Measurements from ENCODE around the gene NPIPB8. TPM values are rescaled to one million over a fixed set of nuclear protein-coding genes. Genes with fewer than 3 reads are reported as not detected.
"Not testable (repeated sequence)": the region's sequence is repeated elsewhere in the genome, so short reads cannot be mapped to it uniquely, and the experiment has no call there.

The NPIPB8 gene
- not detected in 2 replicates for total RNA-seq

DNA sequence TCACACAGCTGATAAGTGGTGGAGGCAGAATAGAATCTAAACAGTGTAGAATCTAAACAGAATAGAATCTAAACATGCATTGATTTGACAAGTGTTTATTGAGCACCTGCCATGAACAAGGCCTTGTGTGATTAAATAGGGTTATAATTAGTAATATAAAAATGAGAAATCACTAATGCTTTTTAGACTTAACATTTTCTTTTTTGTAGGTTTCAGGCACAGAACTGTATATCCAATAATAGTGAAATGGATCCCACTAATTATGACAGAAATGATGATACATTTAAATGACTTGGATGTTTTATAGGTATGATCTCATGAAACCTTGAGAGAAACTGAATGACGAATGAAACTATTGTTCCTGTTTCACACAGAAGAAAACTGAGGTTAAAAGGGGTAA is at the start of gene NPIPB8:
Gene NPIPB8, plus strand, starts transcription at position 301 of the 400 bp plus-strand sequence. CDS start 296 bp downstream, outside the sequence.
- H3K36me3 ChIP-seq (ENCODE audit: control insufficient read depth, insufficient read depth, low read length); H3K4me3 ChIP-seq (ENCODE audit: low read depth, low read length); FAIRE-seq; DNase-seq (ENCODE audit: low read depth); H3K27me3 ChIP-seq (ENCODE audit: control insufficient read depth, insufficient read depth, low read length): not testable (repeated sequence)

DNA sequence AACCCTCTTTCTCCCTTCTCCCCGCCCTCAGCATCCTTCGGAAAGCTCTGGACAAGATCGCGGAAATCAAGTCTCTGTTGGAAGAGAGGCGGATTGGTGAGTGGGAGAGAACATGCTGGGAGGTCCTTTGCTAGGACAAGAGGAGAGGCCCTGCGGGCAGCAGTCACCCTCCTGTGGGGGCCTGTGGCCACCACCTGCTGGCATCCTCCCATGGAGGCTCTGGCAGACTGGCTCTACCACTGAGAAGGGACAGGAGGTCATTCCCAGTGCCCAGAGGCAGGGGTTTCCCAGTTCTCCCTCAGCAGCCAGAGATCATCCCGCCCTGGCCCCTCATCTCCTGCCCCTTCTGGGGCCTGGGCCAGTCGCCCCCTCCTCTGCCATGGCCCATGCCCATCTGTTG is 48.8 kb upstream of the NPIPB8 start:
- Histone ChIP-seq H3K36me3 (ENCODE audit: control insufficient read depth, insufficient read depth, low read length) (peaks cover 6% of the 10 kb centered on the region), H3K27me3 (ENCODE audit: control insufficient read depth, insufficient read depth, low read length) (no peaks in the 10 kb centered on the region), H3K4me3 (ENCODE audit: low read depth, low read length) (no peak overlapping the region)
- TF ChIP-seq, protein P1, sequence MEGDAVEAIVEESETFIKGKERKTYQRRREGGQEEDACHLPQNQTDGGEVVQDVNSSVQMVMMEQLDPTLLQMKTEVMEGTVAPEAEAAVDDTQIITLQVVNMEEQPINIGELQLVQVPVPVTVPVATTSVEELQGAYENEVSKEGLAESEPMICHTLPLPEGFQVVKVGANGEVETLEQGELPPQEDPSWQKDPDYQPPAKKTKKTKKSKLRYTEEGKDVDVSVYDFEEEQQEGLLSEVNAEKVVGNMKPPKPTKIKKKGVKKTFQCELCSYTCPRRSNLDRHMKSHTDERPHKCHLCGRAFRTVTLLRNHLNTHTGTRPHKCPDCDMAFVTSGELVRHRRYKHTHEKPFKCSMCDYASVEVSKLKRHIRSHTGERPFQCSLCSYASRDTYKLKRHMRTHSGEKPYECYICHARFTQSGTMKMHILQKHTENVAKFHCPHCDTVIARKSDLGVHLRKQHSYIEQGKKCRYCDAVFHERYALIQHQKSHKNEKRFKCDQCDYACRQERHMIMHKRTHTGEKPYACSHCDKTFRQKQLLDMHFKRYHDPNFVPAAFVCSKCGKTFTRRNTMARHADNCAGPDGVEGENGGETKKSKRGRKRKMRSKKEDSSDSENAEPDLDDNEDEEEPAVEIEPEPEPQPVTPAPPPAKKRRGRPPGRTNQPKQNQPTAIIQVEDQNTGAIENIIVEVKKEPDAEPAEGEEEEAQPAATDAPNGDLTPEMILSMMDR (IDR thresholded peaks at IDR 0.05; ENCODE audit: insufficient read depth, low read length, severe bottlenecking): no peak
- DNase-seq (ENCODE audit: low read depth): no peak
- no peak for FAIRE-seq

DNA sequence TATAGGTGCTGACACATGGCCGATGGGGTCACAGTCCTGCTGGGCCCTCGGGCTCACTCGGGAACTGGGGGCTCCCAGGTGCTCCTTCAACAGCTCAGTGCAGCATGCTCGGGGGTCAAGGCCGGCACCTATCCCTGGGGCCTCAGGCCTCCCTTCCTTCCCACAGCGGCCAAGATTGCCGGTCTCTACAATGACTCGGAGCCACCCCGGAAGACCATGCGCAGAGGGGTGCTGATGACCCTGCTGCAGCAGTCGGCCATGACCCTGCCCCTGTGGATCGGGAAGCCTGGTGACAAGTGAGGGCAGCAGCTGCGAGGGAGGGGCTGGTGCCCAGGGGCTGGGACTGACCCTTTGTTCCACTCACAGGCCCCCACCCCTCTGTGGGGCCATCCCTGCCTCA is 47.9 kb upstream of the NPIPB8 start:
- DNase-seq (ENCODE audit: low read depth): no peak
- Histone ChIP-seq H3K36me3 (ENCODE audit: control insufficient read depth, insufficient read depth, low read length) (peaks cover 6% of the 10 kb centered on the region), H3K27me3 (ENCODE audit: control insufficient read depth, insufficient read depth, low read length) (no peaks in the 10 kb centered on the region), H3K4me3 (ENCODE audit: low read depth, low read length) (no peak overlapping the region)
- FAIRE-seq: no peak
- TF ChIP-seq, protein P1 (IDR thresholded peaks at IDR 0.05; ENCODE audit: insufficient read depth, low read length, severe bottlenecking): no peak

DNA sequence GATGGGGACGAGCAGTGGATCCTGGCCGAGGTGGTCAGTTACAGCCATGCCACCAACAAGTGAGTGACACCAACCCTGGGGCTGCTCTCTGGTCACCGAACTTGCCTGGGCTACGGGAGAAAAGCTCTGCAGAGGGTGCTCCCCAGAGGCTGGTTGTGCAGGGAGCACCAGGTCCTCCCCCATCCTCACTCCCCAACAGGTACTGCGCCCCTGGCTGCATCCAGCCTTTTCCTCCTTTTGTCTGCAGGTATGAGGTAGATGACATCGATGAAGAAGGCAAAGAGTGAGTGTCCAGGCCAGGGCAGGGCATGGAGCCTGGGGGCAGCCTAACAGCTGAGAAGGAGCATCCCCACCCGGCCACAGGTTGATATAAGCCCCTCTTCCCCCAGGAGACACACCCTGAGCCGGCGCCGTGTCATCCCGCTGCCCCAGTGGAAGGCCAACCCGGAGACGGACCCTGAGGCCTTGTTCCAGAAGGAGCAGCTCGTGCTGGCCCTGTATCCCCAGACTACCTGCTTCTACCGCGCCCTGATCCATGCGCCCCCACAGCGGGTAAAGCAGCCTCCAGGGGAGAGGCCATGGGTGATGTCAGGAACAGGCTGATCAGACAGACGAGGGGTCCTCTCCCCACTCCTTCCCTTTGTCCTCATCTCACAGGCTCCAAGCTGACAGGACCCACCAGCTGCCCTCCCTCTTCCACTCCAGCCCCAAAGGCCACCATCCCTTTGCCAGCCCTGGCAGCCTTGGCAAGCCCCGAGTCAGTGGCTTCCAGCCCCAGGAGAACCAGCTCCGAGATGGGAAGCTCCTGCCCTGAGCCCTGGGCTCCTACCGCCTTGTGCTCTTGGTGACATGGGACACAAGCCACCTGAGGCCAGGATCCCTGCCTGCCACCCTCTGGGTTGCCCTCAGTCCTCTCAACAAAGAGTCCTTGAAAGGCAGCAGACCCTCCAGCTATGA is 47.2 kb upstream of the NPIPB8 start:
- no peak for DNase-seq (ENCODE audit: low read depth)
- TF ChIP-seq, protein P1 (IDR thresholded peaks at IDR 0.05; ENCODE audit: insufficient read depth, low read length, severe bottlenecking): no peak
- Histone ChIP-seq H3K4me3 (ENCODE audit: low read depth, low read length) (no peak overlapping the region), H3K36me3 (ENCODE audit: control insufficient read depth, insufficient read depth, low read length) (peaks cover 6% of the 10 kb centered on the region), H3K27me3 (ENCODE audit: control insufficient read depth, insufficient read depth, low read length) (no peaks in the 10 kb centered on the region)
- no peak for FAIRE-seq

DNA sequence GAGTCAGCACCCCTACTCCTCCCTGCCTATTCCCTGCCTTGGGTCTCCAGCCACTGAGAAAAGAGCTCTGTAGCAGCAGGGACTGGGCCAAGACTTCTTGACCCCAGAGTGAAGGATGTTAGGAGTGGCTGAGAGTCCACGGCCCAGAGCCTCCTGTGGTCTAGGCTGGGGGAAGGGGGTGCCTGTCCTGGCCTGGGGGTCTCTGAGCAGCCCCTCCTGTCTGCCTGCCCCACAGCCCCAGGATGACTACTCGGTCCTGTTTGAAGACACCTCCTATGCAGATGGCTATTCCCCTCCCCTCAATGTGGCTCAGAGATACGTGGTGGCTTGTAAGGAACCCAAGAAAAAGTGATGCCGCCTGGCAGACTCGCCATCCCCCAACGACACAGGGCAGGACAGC is 46.5 kb upstream of the NPIPB8 start:
- FAIRE-seq (no peak), DNase-seq (ENCODE audit: low read depth) (no peak)
- no peak overlapping the region for H3K4me3 ChIP-seq (ENCODE audit: low read depth, low read length)
- TF ChIP-seq, protein P1 (IDR thresholded peaks at IDR 0.05; ENCODE audit: insufficient read depth, low read length, severe bottlenecking): no peak
- peaks cover 6% of the 10 kb centered on the region for H3K36me3 ChIP-seq (ENCODE audit: control insufficient read depth, insufficient read depth, low read length)
- H3K27me3 ChIP-seq (ENCODE audit: control insufficient read depth, insufficient read depth, low read length): no peaks in the 10 kb centered on the region

DNA sequence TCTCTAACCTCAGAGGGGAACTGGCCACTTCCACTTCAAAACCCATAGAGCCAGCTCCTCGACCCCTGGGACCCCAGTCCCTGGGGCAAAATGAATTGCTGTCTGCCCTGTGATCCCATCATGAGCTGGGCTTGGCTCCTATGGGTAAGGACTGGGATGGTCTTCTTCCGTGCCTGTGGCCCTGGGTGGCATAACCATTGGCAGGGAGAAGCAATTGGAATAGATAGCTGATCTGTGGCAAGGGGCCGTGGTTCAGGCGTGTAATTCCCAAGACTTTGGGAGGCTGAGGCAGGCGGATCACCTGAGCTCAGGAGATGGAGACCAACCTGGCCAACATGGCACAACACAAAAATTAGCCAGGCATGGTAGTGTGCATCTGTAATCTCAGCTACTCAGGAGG is 45.4 kb upstream of the NPIPB8 start:
- TF ChIP-seq, protein P1 (IDR thresholded peaks at IDR 0.05; ENCODE audit: insufficient read depth, low read length, severe bottlenecking): no peak
- DNase-seq (ENCODE audit: low read depth) (no peak), FAIRE-seq (no peak)
- H3K36me3 ChIP-seq (ENCODE audit: control insufficient read depth, insufficient read depth, low read length): peaks cover 6% of the 10 kb centered on the region
- H3K27me3 ChIP-seq (ENCODE audit: control insufficient read depth, insufficient read depth, low read length): no peaks in the 10 kb centered on the region
- H3K4me3 ChIP-seq (ENCODE audit: low read depth, low read length): no peak overlapping the region

Measured in bronchial epithelial cell (primary cell).